Kidney (tissue), 14 donors: ENCODE measurements around the gene FOLR1. TPM values are rescaled to one million over a fixed set of nuclear protein-coding genes. Genes with fewer than 3 reads are reported as not detected.

ENCODE experiments used
- DNase-seq, 5 donors: peaks; one replicate each; pipeline ENCODE4 v3.0.0-alpha.2; 2013 to 2020
- FAIRE-seq: peaks from 2 replicates; lab custom pipeline; 2012; peaks lifted over from hg19 to GRCh38; lab: Jason Lieb, UNC
- H3K27ac ChIP-seq, 2 donors: one replicate each; pipeline ENCODE4 v1.7.0; 2013; ENCODE audit warnings: low read depth in 2 of 2, low read length in 2 of 2, inconsistent platforms in 1 of 2
- H3K27me3 ChIP-seq: one replicate; pipeline ENCODE4 v1.7.1; 2013; ENCODE audit warnings: low read length, inconsistent platforms; ENCODE audit not compliant: control insufficient read depth, insufficient read depth
- H3K36me3 ChIP-seq, 3 donors: one replicate each; pipeline versions ENCODE4 v1.7.0 to v1.7.1; 2013; ENCODE audit warnings: low read length in 3 of 3, control low read depth in 1 of 3, inconsistent platforms in 1 of 3; ENCODE audit not compliant: insufficient read depth in 3 of 3, control insufficient read depth in 2 of 3
- H3K4me1 ChIP-seq, 3 donors: one replicate each; pipeline versions ENCODE4 v1.7.0 to v1.7.1; 2013; ENCODE audit warnings: low read length in 3 of 3, inconsistent platforms in 1 of 3, low read depth in 1 of 3; ENCODE audit not compliant: control insufficient read depth in 2 of 3, insufficient read depth in 2 of 3
- H3K4me3 ChIP-seq, 3 donors: one replicate each; pipeline versions ENCODE4 v1.7.0 to v1.8.1; 2013; ENCODE audit warnings: low read length in 3 of 3, control low read depth in 1 of 3, inconsistent platforms in 1 of 3
- H3K9ac ChIP-seq, 3 donors: one replicate each; pipeline versions ENCODE4 v1.7.0 to v1.7.1; 2013; ENCODE audit warnings: low read length in 3 of 3, control low read depth in 1 of 3, inconsistent platforms in 1 of 3
- H3K9me3 ChIP-seq, 3 donors: one replicate each; pipeline versions ENCODE4 v1.7.0 to v1.7.1; 2013; ENCODE audit warnings: low read length in 3 of 3, control low read depth in 1 of 3, inconsistent platforms in 1 of 3; ENCODE audit not compliant: control insufficient read depth in 2 of 3, insufficient read depth in 1 of 3
- CTCF ChIP-seq: IDR thresholded peaks from 3 replicates; pipeline ENCODE4 v1.5.1; 2012; ENCODE audit warnings: mild to moderate bottlenecking, moderate library complexity, borderline replicate concordance; ENCODE audit not compliant: insufficient read depth; ENCODE audit errors: extremely low read depth
- intact Hi-C: fragments of 100-400 bp; cut with DNase I; formaldehyde crosslinking; loops from one replicate; pipeline ENCODE4 v1.11.1; 2022
- polyA plus RNA-seq: library from polyadenylated mRNA; stranded (reverse); fragments of 350-450 nt; fragmentation: Illumina TruSeq; extraction: RNeasy Lipid Tissue Mini Kit (QIAGEN cat#74804); gene quantifications from one replicate; pipeline ENCODE4 v1.2.3, GENCODE V29; 2014; ENCODE audit warnings: low read depth, low replicate concordance; ENCODE audit not compliant: insufficient read depth
- total RNA-seq: library from RNA; stranded (reverse); fragmentation: NEBNext Ultra II Directional; extraction: Animal tissue kit (Norgen Biotek cat#: 25700); gene quantifications from one replicate; pipeline ENCODE4 v1.2.1, GENCODE V29; 2021
- donor health status: control.
- donor health status: control.
- donor health status: control.
- donor health status: control.
- donor health status: control.
- donor health status: DM: yes; HTN: yes; CAD: no.
- donor health status: Normal renal cell carcinoma (clear cell type).

The FOLR1 gene
- total and polyA plus RNA-seq, 2 donors from 2014 or later = 41.2 to 297 TPM

GRCh38 chr11:72220696-72221363 lies 28.9 kb downstream of the FOLR1 start:
- intact Hi-C loops = no loop called here

GRCh38 chr11:72221386-72222075 lies 29.6 kb downstream of the FOLR1 start:
- intact Hi-C loops = no loop called here

More at GRCh38 chr11:72220696-72221363, 28.9 kb downstream of the FOLR1 start:
- no peak overlapping the region for H3K9ac ChIP-seq
- no peaks in the 10 kb centered on the region for H3K9me3 ChIP-seq
- H3K27ac ChIP-seq = no peak overlapping the region
- no peak for FAIRE-seq
- no peaks in the 10 kb centered on the region for H3K27me3 ChIP-seq
- no peaks in the 10 kb centered on the region for H3K36me3 ChIP-seq
- DNase-seq = peak in 1 of 5 donors; percentile 38
- TF ChIP-seq CTCF = no peak
- H3K4me3 ChIP-seq = no peak overlapping the region
- peaks cover 0 to 16% (median 13%) of the 10 kb centered on the region in 3 donors for H3K4me1 ChIP-seq

GRCh38 chr11:72222106-72222891 lies 30.4 kb downstream of the FOLR1 start:
- Histone ChIP-seq H3K27ac (peak overlapping the region; percentile 94 to 96), H3K4me1 (peaks cover 0 to 17% (median 16%) of the 10 kb centered on the region in 3 donors), H3K9ac (peak overlapping the region; percentile 17 to 72 (median 65)), H3K9me3 (no peaks in the 10 kb centered on the region), H3K36me3 (peaks cover 0 to 4% (median 0%) of the 10 kb centered on the region in 3 donors), H3K4me3 (peak overlapping the region; percentile 61 to 94 (median 80)), H3K27me3 (no peaks in the 10 kb centered on the region)
- no peak for TF ChIP-seq CTCF
- FAIRE-seq (no peak), DNase-seq (peak in 3 of 5 donors; percentile 8 to 51 (median 28))
- intact Hi-C loops = no loop called here

More at GRCh38 chr11:72221386-72222075, 29.6 kb downstream of the FOLR1 start:
- Histone ChIP-seq H3K27ac (no peak overlapping the region), H3K4me3 (no peak overlapping the region), H3K36me3 (no peaks in the 10 kb centered on the region), H3K9ac (peak overlapping the region in 1 of 3 donors; percentile 72), H3K4me1 (peaks cover 0 to 16% (median 13%) of the 10 kb centered on the region in 3 donors), H3K9me3 (no peaks in the 10 kb centered on the region), H3K27me3 (no peaks in the 10 kb centered on the region)
- no peak for FAIRE-seq
- TF ChIP-seq CTCF = no peak
- DNase-seq = no peak
